HG02943 (cell line): Measurements from ENCODE around the gene SEMA3G.

Experiments used
- ATAC-seq: cut with Tn5 transposase; IDR thresholded peaks from one replicate; pipeline ENCODE4 v1.9.1; 2021; ENCODE audit warnings: mild to moderate bottlenecking, low read depth, moderate library complexity; ENCODE audit not compliant: unreplicated experiment

Gene SEMA3G

DNA sequence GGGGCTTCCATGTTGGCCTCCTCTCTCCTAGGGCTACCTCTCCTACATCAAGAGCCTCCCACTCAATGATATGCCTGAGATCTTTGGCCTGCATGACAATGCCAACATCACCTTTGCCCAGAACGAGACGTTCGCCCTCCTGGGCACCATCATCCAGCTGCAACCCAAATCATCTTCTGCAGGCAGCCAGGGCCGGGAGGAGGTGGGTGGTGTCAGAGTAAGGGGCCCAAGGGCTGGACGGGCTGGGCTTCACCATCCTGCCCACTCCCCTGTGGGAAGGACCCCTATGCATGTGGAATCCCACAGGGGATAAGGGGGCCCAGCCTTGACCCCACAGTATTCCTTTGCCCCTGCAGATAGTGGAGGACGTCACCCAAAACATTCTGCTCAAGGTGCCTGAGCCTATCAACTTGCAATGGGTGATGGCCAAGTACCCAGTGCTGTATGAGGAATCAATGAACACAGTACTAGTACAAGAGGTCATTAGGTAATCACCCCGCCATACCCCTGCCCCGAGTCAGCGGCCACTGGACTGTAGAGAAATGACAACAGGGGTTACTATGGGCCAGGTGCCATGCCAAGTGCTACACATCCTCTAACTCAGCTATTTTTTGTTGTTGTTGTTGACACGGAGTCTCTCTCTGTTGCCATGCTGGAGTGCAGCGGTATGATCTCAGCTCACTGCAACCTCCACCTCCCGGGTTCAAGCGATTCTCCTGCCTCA lies 47.1 kb downstream of the SEMA3G start:
- ATAC-seq, result no peak

DNA sequence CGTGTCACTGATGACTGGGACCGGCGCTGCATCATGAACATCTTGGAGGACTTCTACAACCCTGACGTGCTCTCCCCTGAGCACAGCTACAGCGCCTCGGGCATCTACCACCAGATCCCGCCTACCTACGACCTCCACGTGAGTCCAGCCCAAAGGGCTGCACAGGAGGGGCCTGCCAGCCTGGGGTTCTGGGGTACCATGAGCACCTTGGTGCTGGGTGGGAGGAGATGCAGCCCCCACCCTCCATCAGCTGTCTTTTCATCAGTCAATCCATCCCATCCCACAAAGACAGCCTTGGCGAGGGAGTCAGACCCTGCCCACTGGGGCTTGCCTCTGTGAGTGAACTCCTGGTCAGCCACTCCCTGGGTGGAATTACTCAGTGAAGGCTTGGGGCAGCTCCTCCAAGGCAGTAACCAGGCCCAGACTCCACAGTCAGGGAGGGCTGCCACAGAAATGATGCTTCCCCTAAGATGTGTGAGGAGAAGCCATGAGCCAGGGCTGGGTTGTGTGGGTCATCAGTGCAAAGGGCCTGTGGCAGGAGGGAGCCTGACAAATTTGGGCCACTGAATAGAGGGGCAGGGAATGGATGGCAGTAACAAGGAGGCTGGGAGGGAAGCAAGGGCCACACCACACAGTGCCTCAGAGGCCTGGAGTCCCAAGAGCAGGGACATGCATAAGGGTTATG lies 47.9 kb downstream of the SEMA3G start:
- ATAC-seq, result no peak

DNA sequence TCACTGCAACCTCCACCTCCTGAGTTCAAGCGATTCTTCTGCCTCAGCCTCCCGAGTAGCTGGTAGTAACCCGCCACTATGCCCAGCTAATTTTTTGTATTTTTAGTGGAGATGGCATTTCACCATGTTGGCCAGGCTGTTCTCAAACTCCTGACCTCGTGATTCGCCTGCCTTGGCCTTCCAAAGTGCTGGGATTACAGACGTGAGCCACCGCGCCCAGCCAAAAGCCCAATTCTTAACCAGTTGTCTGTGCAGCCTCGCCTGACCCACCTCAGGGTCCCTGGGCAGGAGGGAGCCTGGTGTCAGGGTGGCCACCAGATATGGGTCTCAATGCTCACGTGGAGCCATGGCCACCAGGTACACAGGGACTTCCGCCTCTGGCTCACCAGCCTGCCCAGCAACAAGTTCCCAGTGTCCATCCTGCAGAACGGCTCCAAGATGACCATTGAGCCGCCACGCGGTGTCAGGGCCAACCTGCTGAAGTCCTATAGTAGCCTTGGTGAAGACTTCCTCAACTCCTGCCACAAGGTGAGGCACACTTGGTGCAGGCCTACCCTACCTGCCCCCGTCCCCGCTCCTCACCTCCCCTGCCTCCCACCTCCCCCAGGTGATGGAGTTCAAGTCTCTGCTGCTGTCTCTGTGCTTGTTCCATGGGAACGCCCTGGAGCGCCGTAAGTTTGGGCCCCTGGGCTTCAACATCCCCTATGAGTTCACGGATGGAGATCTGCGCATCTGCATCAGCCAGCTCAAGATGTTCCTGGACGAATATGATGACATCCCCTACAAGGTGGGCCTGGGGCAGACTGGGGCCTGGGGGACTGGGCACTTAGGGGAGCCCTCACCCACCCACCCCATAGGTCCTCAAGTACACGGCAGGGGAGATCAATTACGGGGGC lies 48.6 kb downstream of the SEMA3G start:
- ATAC-seq, result no peak

DNA sequence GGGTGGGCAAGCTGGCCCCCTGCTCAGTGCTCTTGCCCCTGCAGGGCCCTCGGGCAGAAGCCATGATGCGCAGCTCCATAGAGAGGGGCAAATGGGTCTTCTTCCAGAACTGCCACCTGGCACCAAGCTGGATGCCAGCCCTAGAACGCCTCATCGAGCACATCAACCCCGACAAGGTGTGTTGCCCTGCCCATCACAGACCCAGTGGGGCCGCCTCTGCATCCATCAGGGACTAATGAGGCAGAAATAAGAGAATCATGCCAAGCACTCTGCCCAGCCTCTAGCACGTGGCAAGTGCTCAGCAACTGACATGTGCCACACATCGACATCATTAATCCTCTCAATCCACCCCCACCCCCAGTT lies 49.4 kb downstream of the SEMA3G start:
- ATAC-seq, result no peak

DNA sequence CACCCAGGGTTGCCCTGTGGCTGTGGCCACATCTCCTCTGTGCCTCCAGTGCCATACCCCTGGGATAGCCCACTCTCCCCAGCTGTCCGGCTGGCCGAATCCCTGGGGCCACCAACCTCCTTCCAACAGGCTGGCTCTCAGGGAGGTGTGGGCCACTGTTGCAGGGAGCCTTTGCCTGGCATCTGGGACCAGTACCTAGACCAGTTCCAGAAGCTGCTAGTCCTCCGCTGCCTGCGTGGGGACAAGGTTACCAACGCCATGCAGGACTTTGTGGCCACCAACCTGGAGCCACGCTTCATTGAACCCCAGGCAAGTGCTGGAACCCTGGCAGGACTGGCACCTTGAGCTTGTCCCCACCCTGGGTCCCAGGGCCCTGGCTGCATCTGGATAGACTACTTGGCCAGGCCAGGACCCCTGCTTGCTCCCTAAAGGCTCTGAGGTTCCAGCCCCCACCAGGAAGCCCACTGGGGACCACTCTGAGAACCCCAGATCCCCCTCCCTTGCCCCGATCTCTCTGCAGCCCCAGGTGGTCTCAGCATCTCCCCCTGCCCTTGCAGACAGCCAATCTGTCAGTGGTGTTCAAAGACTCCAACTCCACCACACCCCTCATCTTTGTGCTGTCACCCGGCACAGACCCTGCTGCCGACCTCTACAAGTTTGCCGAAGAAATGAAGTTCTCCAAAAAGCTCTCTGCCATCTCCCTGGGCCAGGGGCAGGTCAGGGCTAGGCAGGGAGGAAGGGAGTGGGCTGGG lies 50.0 kb downstream of the SEMA3G start:
- ATAC-seq, result no peak

DNA sequence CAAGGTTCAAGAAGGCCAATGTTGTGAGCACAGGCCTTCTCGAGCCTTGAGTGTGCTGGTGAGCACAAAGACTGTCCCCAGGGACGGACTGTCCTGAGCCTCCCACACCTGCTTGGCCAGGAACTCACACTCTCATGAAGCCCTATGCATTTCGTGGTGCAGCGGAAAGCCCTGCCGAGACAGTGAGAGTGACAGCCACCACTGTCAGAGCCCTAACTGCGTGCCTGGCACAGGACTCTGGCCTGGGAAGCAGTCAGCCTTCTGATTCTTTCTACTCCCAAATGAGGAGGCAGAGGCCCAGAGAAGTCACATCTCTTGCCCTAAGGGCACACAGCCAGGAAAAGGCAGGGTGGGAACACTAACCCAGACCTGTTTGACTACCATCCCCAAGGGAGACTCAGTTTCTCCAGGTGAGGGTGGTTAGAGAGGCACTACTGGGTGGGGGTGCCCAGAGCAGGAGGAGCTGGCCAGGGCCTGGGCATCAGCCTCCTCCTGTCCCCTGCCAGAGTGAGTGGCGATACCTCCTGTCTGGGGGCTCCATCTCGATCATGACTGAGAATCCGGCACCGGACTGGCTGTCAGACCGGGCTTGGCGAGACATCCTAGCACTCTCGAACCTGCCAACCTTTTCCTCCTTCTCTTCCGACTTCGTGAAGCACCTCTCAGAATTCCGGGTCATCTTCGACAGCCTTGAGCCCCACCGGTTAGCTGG lies 50.8 kb downstream of the SEMA3G start:
- no peak for ATAC-seq

DNA sequence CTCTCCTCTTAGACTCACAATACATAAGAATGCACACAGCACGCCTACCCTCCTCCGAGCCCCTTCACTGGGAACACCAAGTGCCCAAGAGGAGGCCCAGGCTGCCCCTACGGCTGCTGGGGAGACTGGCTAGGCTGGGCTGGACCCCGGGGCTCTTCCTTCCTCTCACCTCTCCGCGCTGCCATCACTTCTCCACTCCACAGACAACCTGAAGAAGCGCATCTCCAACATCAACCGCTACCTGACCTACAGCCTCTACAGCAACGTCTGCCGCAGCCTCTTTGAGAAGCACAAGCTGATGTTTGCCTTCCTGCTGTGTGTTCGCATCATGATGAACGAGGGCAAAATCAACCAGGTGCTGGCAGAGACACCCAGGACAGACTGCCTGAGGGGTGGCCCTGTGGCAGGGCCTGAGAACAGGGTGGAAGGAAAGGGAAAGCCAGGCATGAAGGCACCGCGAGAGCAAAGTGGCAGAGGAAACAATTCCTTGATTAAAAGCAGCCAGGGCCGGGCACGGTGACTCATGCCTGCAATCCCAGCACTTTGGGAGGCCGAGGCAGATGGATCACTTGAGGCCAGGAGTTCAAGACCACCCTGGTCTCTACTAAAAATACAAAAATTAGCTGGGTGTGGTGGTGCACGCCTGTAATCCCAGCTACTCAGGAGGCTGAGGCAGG lies 51.6 kb downstream of the SEMA3G start:
- no peak for ATAC-seq

DNA sequence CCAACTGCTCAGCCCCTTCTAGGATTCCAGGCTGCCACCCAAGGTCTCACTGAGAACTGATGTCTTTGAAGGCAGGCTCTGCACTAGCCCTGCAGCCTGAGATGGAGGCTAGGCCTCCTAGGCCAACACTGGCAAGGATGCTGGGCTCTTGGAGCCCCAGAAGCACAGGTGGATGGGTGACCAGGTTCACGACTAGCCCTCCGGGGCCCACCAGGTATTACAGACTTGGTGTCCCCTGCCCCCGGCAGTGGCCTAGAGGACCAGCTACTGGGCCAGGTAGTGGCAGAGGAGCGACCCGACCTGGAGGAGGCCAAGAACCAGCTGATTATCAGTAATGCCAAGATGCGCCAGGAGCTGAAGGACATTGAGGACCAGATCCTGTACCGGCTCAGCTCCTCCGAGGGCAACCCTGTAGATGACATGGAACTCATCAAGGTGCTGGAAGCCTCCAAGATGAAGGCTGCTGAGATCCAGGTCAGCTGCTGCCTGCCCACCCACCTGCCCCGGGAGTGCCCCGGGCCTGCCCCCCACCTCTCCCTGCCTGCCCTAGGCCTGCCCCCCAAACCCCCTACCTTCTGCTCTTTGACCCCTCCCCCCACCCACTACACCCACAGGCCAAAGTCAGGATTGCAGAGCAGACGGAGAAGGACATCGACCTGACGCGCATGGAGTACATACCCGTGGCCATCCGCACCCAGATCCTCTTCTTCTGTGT lies 52.5 kb downstream of the SEMA3G start:
- ATAC-seq, result no peak

DNA sequence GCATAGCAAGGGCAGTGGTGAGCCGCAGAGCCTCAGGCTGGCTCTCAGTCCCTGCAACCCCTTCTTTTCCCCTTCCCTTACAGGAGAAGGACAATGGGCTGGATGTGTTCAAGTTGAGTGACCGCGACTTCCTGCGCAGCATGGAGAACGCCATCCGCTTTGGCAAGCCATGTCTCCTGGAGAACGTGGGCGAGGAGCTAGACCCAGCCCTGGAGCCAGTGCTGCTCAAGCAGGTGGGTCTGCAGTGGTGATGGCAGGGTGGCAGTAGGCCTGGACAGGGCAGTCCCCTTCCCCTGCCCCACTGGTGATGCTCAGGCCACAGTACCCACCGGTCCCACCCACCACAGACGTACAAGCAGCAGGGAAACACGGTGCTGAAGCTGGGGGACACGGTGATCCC lies 53.8 kb downstream of the SEMA3G start:
- ATAC-seq, result no peak

DNA sequence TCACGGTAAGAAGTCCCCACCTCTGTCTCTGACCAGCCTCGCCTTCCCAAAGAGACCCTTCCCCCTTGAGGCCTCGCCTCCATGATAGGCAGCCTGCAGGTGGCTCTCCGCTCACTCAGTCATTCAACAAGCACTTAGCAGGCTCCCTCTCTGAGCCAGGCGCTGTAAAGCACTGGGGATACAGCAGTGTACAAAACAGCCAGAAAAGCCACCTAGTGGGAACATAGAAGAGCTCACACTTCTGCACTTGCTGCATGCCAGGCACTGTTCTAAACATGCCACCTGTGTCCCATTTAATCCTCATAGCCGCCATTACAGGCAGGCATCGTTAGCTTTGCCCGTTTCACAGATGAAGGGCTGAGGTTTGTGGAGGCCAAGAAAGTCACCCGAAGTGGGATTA lies 56.0 kb downstream of the SEMA3G start:
- no peak for ATAC-seq

DNA sequence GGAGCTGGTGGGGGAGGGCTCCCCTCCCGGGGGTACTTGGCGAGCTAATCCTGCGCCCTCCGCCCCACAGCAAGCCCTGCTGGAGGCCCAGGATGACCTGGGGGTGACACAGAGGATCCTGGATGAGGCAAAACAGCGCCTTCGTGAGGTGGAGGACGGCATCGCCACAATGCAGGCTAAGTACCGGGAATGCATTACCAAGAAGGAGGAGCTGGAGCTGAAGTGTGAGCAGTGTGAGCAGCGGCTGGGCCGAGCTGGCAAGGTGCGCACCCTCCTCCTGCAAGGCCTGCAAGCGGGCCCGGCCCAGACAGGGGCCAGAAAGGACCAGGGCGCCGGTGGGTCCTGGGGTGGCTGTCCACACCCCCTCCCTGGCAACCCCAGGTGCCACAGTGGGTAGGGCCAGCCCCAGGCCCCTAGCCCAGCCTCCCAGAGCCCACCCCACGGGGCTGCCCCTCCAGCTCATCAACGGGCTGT lies 56.5 kb downstream of the SEMA3G start:
- no peak for ATAC-seq

DNA sequence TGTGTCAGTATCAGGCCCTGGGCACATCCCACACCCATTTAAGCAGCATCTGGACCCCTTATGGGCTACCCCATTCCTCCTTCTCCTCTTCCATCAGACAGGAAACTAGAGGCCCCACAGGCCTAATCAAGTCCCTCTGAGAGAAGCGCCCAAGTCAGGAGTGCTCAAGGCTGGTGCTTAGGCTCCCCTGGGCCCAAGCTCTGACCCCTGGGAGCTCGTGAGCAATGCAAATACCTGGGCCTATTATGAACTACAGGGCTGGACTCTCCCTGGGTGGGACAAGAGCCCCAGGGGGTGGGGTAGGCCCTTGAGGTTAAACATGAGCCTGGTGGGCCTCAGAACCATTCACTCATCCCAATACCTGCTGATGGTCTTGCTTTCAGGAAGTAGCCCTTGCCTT lies 57.4 kb downstream of the SEMA3G start:
- no peak for ATAC-seq

DNA sequence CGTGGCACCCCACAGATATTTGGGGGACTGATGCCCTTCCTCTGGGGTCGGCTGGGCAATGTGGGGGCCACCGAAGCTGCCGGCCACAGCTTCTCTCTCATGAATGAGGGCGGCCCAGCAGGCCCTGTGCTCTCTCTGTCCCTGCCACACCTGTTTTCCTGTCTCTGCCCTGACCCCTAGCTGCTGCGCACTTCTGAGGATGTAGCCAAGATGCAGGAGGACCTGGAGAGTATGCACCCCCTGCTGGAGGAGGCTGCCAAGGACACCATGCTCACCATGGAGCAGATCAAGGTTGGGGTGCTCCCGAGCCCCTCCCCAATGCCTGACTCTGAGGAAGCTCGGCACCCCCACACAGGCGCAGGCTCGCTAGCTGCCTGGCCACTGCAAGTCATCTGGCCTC lies 59.7 kb downstream of the SEMA3G start:
- no peak for ATAC-seq

DNA sequence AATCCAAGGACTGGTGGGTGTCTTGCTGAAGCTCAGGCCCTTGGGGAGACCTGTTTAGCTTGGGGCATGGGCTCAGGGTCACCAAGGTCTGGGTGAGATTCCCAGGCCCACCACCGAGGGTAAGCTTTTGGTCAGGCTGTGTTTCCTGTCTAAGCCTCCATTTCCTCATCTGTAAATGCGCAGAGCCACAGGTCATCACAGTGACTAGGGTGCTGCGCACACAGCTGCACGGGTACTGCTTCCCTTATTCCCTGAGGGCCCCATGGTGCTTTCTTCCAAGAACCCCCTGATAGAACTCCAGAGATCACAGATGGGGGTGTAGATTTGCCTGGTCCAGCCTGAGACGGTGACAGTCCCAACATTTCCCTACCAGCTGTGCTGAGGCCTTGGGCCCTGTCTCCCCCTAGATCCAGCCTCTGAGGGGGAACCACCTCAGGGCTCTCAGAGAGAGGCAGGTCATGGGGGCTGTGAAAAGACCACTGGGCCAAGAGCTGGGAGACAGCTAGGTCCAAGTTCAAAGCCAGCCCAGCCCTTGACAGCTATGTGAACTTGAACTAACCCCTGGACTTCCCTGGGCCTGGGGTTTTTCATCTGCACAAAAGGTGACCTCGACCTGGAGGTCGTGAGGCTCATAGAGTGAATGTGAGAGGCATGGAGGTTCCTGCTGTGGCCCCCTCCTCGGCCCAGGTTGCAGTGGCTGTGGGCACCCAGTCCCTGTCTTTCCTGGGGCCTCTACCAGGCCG lies 60.7 kb downstream of the SEMA3G start:
- ATAC-seq, result no peak

DNA sequence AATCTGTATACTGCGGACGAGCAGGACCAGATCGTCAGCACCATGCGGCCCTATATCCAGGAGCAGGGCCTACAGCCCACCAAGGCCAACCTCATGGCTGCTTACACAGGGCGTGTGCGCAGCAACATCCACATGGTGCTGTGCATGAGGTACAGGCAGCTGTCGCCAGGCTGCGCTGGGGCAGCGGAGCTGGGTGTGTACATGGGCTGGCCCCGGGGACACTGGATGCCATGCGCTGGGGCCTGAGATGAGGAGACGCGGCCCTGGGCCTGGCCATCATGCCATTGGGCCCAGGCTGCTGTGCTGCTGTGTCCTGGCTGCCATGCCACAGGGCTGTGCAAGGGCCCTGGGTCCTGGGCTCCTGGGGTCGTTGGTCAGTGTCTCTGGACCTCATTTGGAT lies 61.5 kb downstream of the SEMA3G start:
- no peak for ATAC-seq
